Fibroblast of pulmonary artery (primary cell): ENCODE data around the gene GAS2L2.
A peak's percentile ranks its signal among the peaks of the same experiment; 100 is the strongest.
"Not testable (repeated sequence)": the region's sequence is repeated elsewhere in the genome, so short reads cannot be mapped to it uniquely, and the experiment has no call there.

Source experiments
- DNase-seq: peaks from one replicate; pipeline ENCODE4 v3.0.0-alpha.2; 2010; ENCODE audit warnings: low read depth
- H3K4me3 ChIP-seq: replicated peaks from 2 replicates; pipeline ENCODE4 v1.5.1; 2011; ENCODE audit warnings: low read depth, mild to moderate bottlenecking, control low read depth, low read length, moderate library complexity
- CTCF ChIP-seq: IDR thresholded peaks from 2 replicates; pipeline ENCODE4 v1.5.1; 2011; ENCODE audit warnings: mild to moderate bottlenecking, control low read depth, low read length, inconsistent platforms; ENCODE audit errors: missing control alignments

GAS2L2 gene

GRCh38 chr17:35709874-35710273, 43.2 kb downstream of the GAS2L2 start:
- no peak overlapping the region for H3K4me3 ChIP-seq
- TF ChIP-seq CTCF, result no peak
- peak; percentile 51 for DNase-seq

- no peak overlapping the region for H3K4me3 ChIP-seq
- no peak for DNase-seq
- no peak for TF ChIP-seq CTCF
These were observed 44.1 kb downstream of the GAS2L2 start for GRCh38 chr17:35708951-35709350.

GRCh38 chr17:35708149-35708548, 44.9 kb downstream of the GAS2L2 start:
- DNase-seq, result peak; percentile 7
- H3K4me3 ChIP-seq, result no peak overlapping the region
- no peak for TF ChIP-seq CTCF

- H3K4me3 ChIP-seq, result no peak overlapping the region
- no peak for DNase-seq
- no peak for TF ChIP-seq CTCF
These were observed 47.3 kb downstream of the GAS2L2 start for GRCh38 chr17:35705705-35706104.

- no peak overlapping the region for H3K4me3 ChIP-seq
- TF ChIP-seq CTCF, result no peak
- DNase-seq, result no peak
These were observed 47.8 kb downstream of the GAS2L2 start for GRCh38 chr17:35705230-35705629.

- DNase-seq, H3K4me3 ChIP-seq: not testable (repeated sequence)
These were observed 49.7 kb downstream of the GAS2L2 start for GRCh38 chr17:35703308-35703707.

GRCh38 chr17:35701491-35701890, 51.5 kb downstream of the GAS2L2 start:
- TF ChIP-seq CTCF, result no peak
- H3K4me3 ChIP-seq, result no peak overlapping the region
- DNase-seq, result no peak

GRCh38 chr17:35700150-35700549, 52.9 kb downstream of the GAS2L2 start:
- no peak for TF ChIP-seq CTCF
- peak; percentile 10 for DNase-seq
- H3K4me3 ChIP-seq, result no peak overlapping the region
